A172 (cell line): Measurements from ENCODE around the gene THAP7. TPM values are rescaled to one million over a fixed set of nuclear protein-coding genes. Genes with fewer than 3 reads are reported as not detected.

Experiments used
- DNase-seq: peaks from one replicate; pipeline ENCODE4 v3.0.0-alpha.2; 2015; ENCODE audit warnings: low spot score
- total RNA-seq: library from RNA; depleted of rRNA; stranded (reverse); fragments of >200 nt; shearing (Covaris generic); gene quantifications from 2 replicates; pipeline ENCODE4 v1.2.3, GENCODE V29; 2014

The THAP7 gene
- total RNA-seq, 1 experiment from 2014 or later = 49.0 TPM

- no peak for DNase-seq
These were observed 8.4 kb downstream of the THAP7 start for GRCh38 chr22:20993304-20994127.

GRCh38 chr22:20992456-20993303 is 9.2 kb downstream of the THAP7 start:
- DNase-seq = no peak

GRCh38 chr22:20992056-20992442 is 9.9 kb downstream of the THAP7 start:
- DNase-seq = no peak

GRCh38 chr22:20991252-20992055 is 10.5 kb downstream of the THAP7 start:
- no peak for DNase-seq

GRCh38 chr22:20990184-20991180 is 11.4 kb downstream of the THAP7 start:
- DNase-seq = no peak

- DNase-seq = peak; percentile 46
These were observed 12.4 kb downstream of the THAP7 start for GRCh38 chr22:20989323-20990138.

- DNase-seq = no peak
These were observed 13.2 kb downstream of the THAP7 start for GRCh38 chr22:20988573-20989322.

- DNase-seq = no peak
These were observed 14.5 kb downstream of the THAP7 start for GRCh38 chr22:20987375-20987774.

GRCh38 chr22:20986365-20986764 is 15.6 kb downstream of the THAP7 start:
- DNase-seq = no peak

- DNase-seq = no peak
These were observed 16.2 kb downstream of the THAP7 start for GRCh38 chr22:20985720-20986119.

GRCh38 chr22:20983081-20983771 is 18.7 kb downstream of the THAP7 start:
- DNase-seq = no peak

- no peak for DNase-seq
These were observed 19.4 kb downstream of the THAP7 start for GRCh38 chr22:20982563-20982882.

GRCh38 chr22:20981787-20982562 is 19.9 kb downstream of the THAP7 start, which contains the start of gene LZTR1:
Gene LZTR1 (plus strand): TSS chr22:20982297. CDS start chr22:20982372, 75 bp downstream.
- DNase-seq = peak; percentile 24

- DNase-seq = no peak
These were observed 20.8 kb downstream of the THAP7 start for GRCh38 chr22:20980938-20981722.

GRCh38 chr22:20980523-20980922 is 21.4 kb downstream of the THAP7 start:
- DNase-seq = no peak

GRCh38 chr22:20979940-20980453 is 21.9 kb downstream of the THAP7 start:
- no peak for DNase-seq
